Measurements from ENCODE around the gene GALK2. TPM values are rescaled to one million over a fixed set of nuclear protein-coding genes. Genes with fewer than 3 reads are reported as not detected.

The GALK2 gene
- total and polyA plus RNA-seq, 2 experiments from 2014 or later, result 11.5 to 23.0 TPM

- H3K36me3 ChIP-seq (ENCODE audit: insufficient read depth), result no peaks in the 10 kb centered on the region
- no peak overlapping the region for H2AFZ ChIP-seq
- no peaks in the 10 kb centered on the region for H3K27me3 ChIP-seq (ENCODE audit: insufficient read depth)
- Mint-ChIP-seq H3K27ac (no peak overlapping the region), H3K9me3 (no peaks in the 10 kb centered on the region), H3K27me3 (ENCODE audit: insufficient read depth, low read depth, poor library complexity) (peaks cover 1% of the 10 kb centered on the region), H3K36me3 (ENCODE audit: low read depth) (no peaks in the 10 kb centered on the region), H3K4me3 (no peak overlapping the region), H3K4me1 (peaks cover 21% of the 10 kb centered on the region)
- H3K4me1 ChIP-seq (ENCODE audit: insufficient read depth), result peaks cover 19% of the 10 kb centered on the region
- DNase-seq (ENCODE audit: low spot score) (peak; percentile 34), ATAC-seq (peak; percentile 62)
- peaks cover 3% of the 10 kb centered on the region; the same call in 1 of the 2 replicates for H3K9me2 ChIP-seq (ENCODE audit: insufficient read depth)
- no peak overlapping the region for H3K4me2 ChIP-seq
- no peak for TF ChIP-seq NANOG (IDR thresholded peaks at IDR 0.05; ENCODE audit: borderline replicate concordance)
- no peak for TF ChIP-seq STAT1 (IDR thresholded peaks at IDR 0.05; ENCODE audit: unreplicated experiment)
- TF ChIP-seq CTCF (conservative IDR thresholded peaks at IDR 0.05; ENCODE audit: low read depth in 2 of 2), result no peak
- TF ChIP-seq ZNF114 (CRISPR knock-in tag; IDR thresholded peaks at IDR 0.05), result no peak
- no peak for TF ChIP-seq JUNB (IDR thresholded peaks at IDR 0.05; ENCODE audit: unreplicated experiment)
- no peak for TF ChIP-seq REST (IDR thresholded peaks at IDR 0.05; ENCODE audit: unreplicated experiment)
- no peak for TF ChIP-seq CREB1 (CRISPR knock-in tag; IDR thresholded peaks at IDR 0.05; ENCODE audit: low read depth)
- TF ChIP-seq EZH2 (IDR thresholded peaks at IDR 0.05; ENCODE audit: low read depth, unreplicated experiment), result no peak
- TF ChIP-seq ZNF462 (CRISPR knock-in tag; IDR thresholded peaks at IDR 0.05), result no peak; the same call in 1 of the 2 replicates
- TF ChIP-seq ZNF331 (CRISPR knock-in tag; IDR thresholded peaks at IDR 0.05; ENCODE audit: low read depth), result no peak
- no peak for TF ChIP-seq ETS1 (IDR thresholded peaks at IDR 0.05)
- H4K20me1 ChIP-seq (replicated peaks; ENCODE audit: insufficient read depth), result no peaks in the 10 kb centered on the region
- H3K4me3 ChIP-seq, result no peak overlapping the region
- H3K27ac ChIP-seq (ENCODE audit: low read depth), result no peak overlapping the region
- H3K79me2 ChIP-seq (replicated peaks; ENCODE audit: insufficient read depth), result no peaks in the 10 kb centered on the region
- no peaks in the 10 kb centered on the region for H3F3A ChIP-seq (replicated peaks; ENCODE audit: low read depth)
These were observed 210.9 kb downstream of the GALK2 start for GRCh38 chr15:49380912-49381311.
